Transverse colon (tissue), 4 donors: Measurements from ENCODE around the gene GMDS. TPM values are rescaled to one million over a fixed set of nuclear protein-coding genes. Genes with fewer than 3 reads are reported as not detected.

ENCODE experiments used
- DNase-seq: peaks from one replicate; pipeline ENCODE4 v3.0.0-alpha.2; 2019
- H3K27ac ChIP-seq, 4 donors: fragments of 200-600 bp; sonication (generic); 2 replicates each; pipeline ENCODE4 v1.5.1; 2016 to 2018; ENCODE audit warnings: inconsistent platforms in 4 of 4
- H3K27me3 ChIP-seq: fragments of 200-600 bp; sonication (generic); 2 replicates; pipeline ENCODE4 v1.5.1; 2017; ENCODE audit warnings: inconsistent platforms
- H3K36me3 ChIP-seq, 4 donors: fragments of 200-600 bp; sonication (generic); 2 replicates each; pipeline ENCODE4 v1.5.1; 2017 to 2019; ENCODE audit warnings: inconsistent platforms in 4 of 4
- H3K4me1 ChIP-seq, 4 donors: fragments of 200-600 bp; sonication (generic); 2 replicates each; pipeline ENCODE4 v1.5.1; 2017 to 2020; ENCODE audit warnings: inconsistent platforms in 4 of 4
- H3K4me3 ChIP-seq, 4 donors: fragments of 200-600 bp; sonication (generic); 1 replicate in 1 of 4; 2 replicates in 3 of 4; pipeline versions ENCODE4 v1.5.1 to v1.6.1; 2017 to 2019; ENCODE audit warnings: inconsistent platforms in 4 of 4
- H3K9me3 ChIP-seq, 2 donors: fragments of 200-600 bp; sonication (generic); 2 replicates each; pipeline ENCODE4 v1.5.1; 2017 to 2019; ENCODE audit warnings: inconsistent platforms in 2 of 2
- EP300 ChIP-seq: sonication (generic); formaldehyde crosslinking; IDR thresholded peaks from one replicate; pipeline ENCODE4 v1.6.1; 2017; ENCODE audit warnings: antibody characterized with exemption, low read depth
- POLR2A ChIP-seq: fragments of 450-650 bp; IDR thresholded peaks from one replicate; pipeline ENCODE4 v1.6.1; 2016; ENCODE audit warnings: antibody characterized with exemption, mild to moderate bottlenecking, moderate library complexity
- POLR2AphosphoS5 ChIP-seq, 3 donors: sonication (generic); formaldehyde crosslinking; IDR thresholded peaks; one replicate each; pipeline ENCODE4 v1.6.1; 2016; ENCODE audit warnings: antibody characterized with exemption in 3 of 3
- WGBS, 2 donors: methylation state at CpG; one replicate each; pipeline ENCODE4 v1.1.5; 2018; ENCODE audit warnings: low coverage in 1 of 2; 5-methylcytosine and 5-hydroxymethylcytosine counted together
- in situ Hi-C, 4 donors: fragments of 200-750 bp; cut with MboI; loops; one replicate each; pipeline versions ENCODE4 v1.15.0 to v1.15.1; 2017; ENCODE audit warnings: low sequenced_read_pairs in 3 of 4, low pct_ligation_motif_present in 1 of 4, low pct_unique_long_range_greater_than_20kb in 1 of 4
- intact Hi-C: fragments of 100-400 bp; cut with DNase I; formaldehyde crosslinking; loops from one replicate; pipeline ENCODE4 v1.15.1; 2023; ENCODE audit warnings: low total_unique reads
- total RNA-seq, 4 donors: library from RNA; depleted of rRNA; stranded (reverse); fragments of >200 nt; gene quantifications; one replicate each; pipeline ENCODE4 v1.1.0, GENCODE V29; 2016
- TF ChIP-seq, protein P1 (sequence below), 5 experiments: fragments of 200-600 bp in 3 of 5; fragments of 450-650 bp in 2 of 5; sonication (generic) in 3 of 5; IDR thresholded peaks; 1 replicate in 2 of 5; 2 replicates in 3 of 5; pipeline ENCODE4 v1.5.1; 2016 to 2017; ENCODE audit warnings: antibody characterized with exemption in 5 of 5, inconsistent platforms in 3 of 5, mild to moderate bottlenecking in 2 of 5, moderate library complexity in 1 of 5

GMDS gene
- total RNA-seq, 4 donors from 2014 or later, result 66.2 to 546 (median 102) TPM

DNA sequence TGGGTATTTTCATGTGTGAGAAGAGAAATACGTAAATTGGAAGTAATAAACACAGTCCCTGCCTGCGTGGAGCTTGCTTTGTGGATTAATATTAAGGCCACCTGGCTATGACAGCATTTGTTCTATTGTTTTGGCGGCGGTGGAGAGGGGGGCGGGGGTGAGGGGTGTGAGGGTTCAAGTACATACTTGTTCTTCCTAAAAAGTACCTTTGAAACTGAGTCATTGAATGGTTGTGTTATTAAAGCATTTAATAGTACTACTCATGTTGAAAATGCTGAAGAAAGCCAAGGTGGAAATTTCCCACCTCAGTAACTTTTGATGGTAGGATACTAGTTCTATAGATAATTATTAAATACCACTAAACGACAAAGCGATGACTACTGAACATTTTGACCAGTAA is 540.7 kb downstream of the GMDS start:
- Histone ChIP-seq H3K27me3 (no peaks in the 10 kb centered on the region), H3K36me3 (no peaks in the 10 kb centered on the region), H3K27ac (no peak overlapping the region), H3K4me1 (no peaks in the 10 kb centered on the region), H3K4me3 (no peak overlapping the region), H3K9me3 (no peaks in the 10 kb centered on the region)
- intact Hi-C loops (no loop called here), in situ Hi-C loops (no loop called here)
- DNase-seq, result no peak
- no peak for TF ChIP-seq EP300
- no peak for TF ChIP-seq POLR2A
- TF ChIP-seq POLR2AphosphoS5 (IDR thresholded peaks at IDR 0.05), result no peak
- 86% methylated on average over 6 to 7 of the region's 7 CpGs for WGBS, 2 donors

- Histone ChIP-seq H3K4me3 (no peak overlapping the region), H3K27ac (no peak overlapping the region), H3K27me3 (no peaks in the 10 kb centered on the region), H3K36me3 (no peaks in the 10 kb centered on the region), H3K9me3 (no peaks in the 10 kb centered on the region), H3K4me1 (no peaks in the 10 kb centered on the region)
- WGBS, 2 donors, result 46 to 82% methylated on average over 2 to 6 of the region's 6 CpGs
- in situ Hi-C loops (no loop called here), intact Hi-C loops (no loop called here)
- no peak for DNase-seq
- TF ChIP-seq, protein P1, sequence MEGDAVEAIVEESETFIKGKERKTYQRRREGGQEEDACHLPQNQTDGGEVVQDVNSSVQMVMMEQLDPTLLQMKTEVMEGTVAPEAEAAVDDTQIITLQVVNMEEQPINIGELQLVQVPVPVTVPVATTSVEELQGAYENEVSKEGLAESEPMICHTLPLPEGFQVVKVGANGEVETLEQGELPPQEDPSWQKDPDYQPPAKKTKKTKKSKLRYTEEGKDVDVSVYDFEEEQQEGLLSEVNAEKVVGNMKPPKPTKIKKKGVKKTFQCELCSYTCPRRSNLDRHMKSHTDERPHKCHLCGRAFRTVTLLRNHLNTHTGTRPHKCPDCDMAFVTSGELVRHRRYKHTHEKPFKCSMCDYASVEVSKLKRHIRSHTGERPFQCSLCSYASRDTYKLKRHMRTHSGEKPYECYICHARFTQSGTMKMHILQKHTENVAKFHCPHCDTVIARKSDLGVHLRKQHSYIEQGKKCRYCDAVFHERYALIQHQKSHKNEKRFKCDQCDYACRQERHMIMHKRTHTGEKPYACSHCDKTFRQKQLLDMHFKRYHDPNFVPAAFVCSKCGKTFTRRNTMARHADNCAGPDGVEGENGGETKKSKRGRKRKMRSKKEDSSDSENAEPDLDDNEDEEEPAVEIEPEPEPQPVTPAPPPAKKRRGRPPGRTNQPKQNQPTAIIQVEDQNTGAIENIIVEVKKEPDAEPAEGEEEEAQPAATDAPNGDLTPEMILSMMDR (IDR thresholded peaks at IDR 0.05), result no peak
- no peak for TF ChIP-seq POLR2AphosphoS5 (IDR thresholded peaks at IDR 0.05)
- TF ChIP-seq EP300, result no peak
- no peak for TF ChIP-seq POLR2A
Observed at GRCh38 chr6:1703923-1704322, 541.5 kb downstream of the GMDS start.

- no peak for DNase-seq
- intact Hi-C loops (no loop called here), in situ Hi-C loops (no loop called here)
- no peaks in the 10 kb centered on the region for H3K36me3 ChIP-seq
- H3K9me3 ChIP-seq, result no peaks in the 10 kb centered on the region
- WGBS, 2 donors, result 69 to 77% methylated on average over 4 to 9 of the region's 9 CpGs
- no peaks in the 10 kb centered on the region for H3K27me3 ChIP-seq
- H3K27ac ChIP-seq, result no peak overlapping the region
- no peak overlapping the region for H3K4me3 ChIP-seq
- TF ChIP-seq, protein P1 (IDR thresholded peaks at IDR 0.05), result no peak
- no peaks in the 10 kb centered on the region for H3K4me1 ChIP-seq
Observed at GRCh38 chr6:1703091-1703855, 542.1 kb downstream of the GMDS start.

- no peaks in the 10 kb centered on the region for H3K27me3 ChIP-seq
- intact Hi-C loops (no loop called here), in situ Hi-C loops (no loop called here)
- no peak for TF ChIP-seq POLR2A
- TF ChIP-seq POLR2AphosphoS5 (IDR thresholded peaks at IDR 0.05), result no peak
- TF ChIP-seq EP300, result no peak
- H3K4me1 ChIP-seq, result no peaks in the 10 kb centered on the region
- no peak for DNase-seq
- H3K27ac ChIP-seq, result peak overlapping the region in 1 of 4 donors; percentile 35
- 84% methylated on average over 8 of the region's 8 CpGs; no CpG with 5 or more reads in 1 of the 2 donors for WGBS, 2 donors
- no peak overlapping the region for H3K4me3 ChIP-seq
- H3K36me3 ChIP-seq, result no peaks in the 10 kb centered on the region
- H3K9me3 ChIP-seq, result no peaks in the 10 kb centered on the region
Observed at GRCh38 chr6:1702580-1703051, 542.8 kb downstream of the GMDS start.

DNA sequence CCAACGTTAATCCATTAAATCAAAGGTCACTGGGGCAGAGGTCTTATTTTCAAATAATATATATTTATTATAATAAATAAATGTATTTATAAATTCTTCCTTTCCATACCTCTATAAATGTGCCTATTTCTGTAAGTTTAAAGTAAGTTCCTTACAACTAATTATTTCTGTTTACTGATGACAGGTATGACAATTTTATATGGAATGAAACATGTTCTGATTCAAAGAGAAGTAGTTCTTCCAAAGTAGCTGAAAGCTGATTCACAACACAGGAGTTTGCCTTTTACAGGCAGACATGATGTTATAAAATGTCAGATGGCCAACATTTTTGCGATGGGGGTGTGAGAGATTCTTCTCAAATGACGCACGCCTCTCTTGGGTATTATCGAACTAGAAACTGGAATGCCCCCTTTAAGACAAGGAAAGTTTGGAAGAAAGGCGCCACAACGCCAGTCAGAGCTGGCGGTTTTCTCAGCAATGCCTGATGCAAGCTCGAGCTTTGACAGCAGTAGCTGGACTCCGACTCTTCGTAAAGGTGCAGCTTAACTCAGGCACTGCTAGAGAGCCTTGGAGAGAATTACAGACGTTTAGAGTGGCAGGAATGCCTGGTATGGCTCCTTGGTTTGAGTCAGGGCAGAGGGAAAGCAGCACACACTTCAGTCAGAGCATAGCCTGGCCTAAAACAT is 543.6 kb downstream of the GMDS start:
- H3K9me3 ChIP-seq, result no peaks in the 10 kb centered on the region
- H3K4me1 ChIP-seq, result no peaks in the 10 kb centered on the region
- in situ Hi-C loops, result no loop called here
- H3K4me3 ChIP-seq, result no peak overlapping the region
- TF ChIP-seq POLR2AphosphoS5 (IDR thresholded peaks at IDR 0.05) (no peak), POLR2A (no peak), EP300 (no peak)
- TF ChIP-seq, protein P1 (IDR thresholded peaks at IDR 0.05), result no peak
- H3K27ac ChIP-seq, result peak overlapping the region in 1 of 4 donors; percentile 35
- 72 to 94% methylated on average over 5 to 12 of the region's 12 CpGs for WGBS, 2 donors
- H3K36me3 ChIP-seq, result no peaks in the 10 kb centered on the region
- no peak for DNase-seq
- intact Hi-C loops, result no loop called here
- H3K27me3 ChIP-seq, result no peaks in the 10 kb centered on the region
